MM.1S (cell line): ENCODE results near the gene RSPH6A.

ENCODE experiments used
- DNase-seq: peaks from one replicate; pipeline ENCODE4 v3.0.0-alpha.2; 2015
- H2AFZ ChIP-seq: fragments of 300-600 bp; sonication (generic); 2 replicates; pipeline ENCODE4 v1.6.0; 2016; ENCODE audit warnings: antibody characterized with exemption, low read length
- H3F3A ChIP-seq: fragments of 300-600 bp; sonication (generic); 2 replicates; pipeline ENCODE4 v1.6.1; 2016; ENCODE audit warnings: mild to moderate bottlenecking, antibody characterized with exemption, low read length, moderate library complexity, mixed read lengths; ENCODE audit not compliant: insufficient read depth
- H3K27ac ChIP-seq: fragments of 300-600 bp; sonication (generic); 2 replicates; pipeline ENCODE4 v1.5.1; 2016; ENCODE audit warnings: mild to moderate bottlenecking, low read length
- H3K27me3 ChIP-seq: fragments of 300-600 bp; sonication (generic); replicated peaks from 2 replicates; pipeline ENCODE4 v1.6.0; 2016; ENCODE audit warnings: low read length; ENCODE audit not compliant: insufficient read depth
- H3K36me3 ChIP-seq: fragments of 300-600 bp; sonication (generic); replicated peaks from 2 replicates; pipeline ENCODE4 v1.6.1; 2016; ENCODE audit warnings: mild to moderate bottlenecking, low read length, mixed read lengths; ENCODE audit not compliant: insufficient read depth
- H3K4me1 ChIP-seq: fragments of 300-600 bp; sonication (generic); 2 replicates; pipeline ENCODE4 v1.6.1; 2016; ENCODE audit warnings: low read length, mixed read lengths
- H3K4me2 ChIP-seq: fragments of 300-600 bp; sonication (generic); 2 replicates; pipeline ENCODE4 v1.6.0; 2016; ENCODE audit warnings: low read depth, low read length
- H3K4me3 ChIP-seq: fragments of 300-600 bp; sonication (generic); 2 replicates; pipeline ENCODE4 v1.5.1; 2016; ENCODE audit warnings: low read length, mixed read lengths
- H3K79me2 ChIP-seq: fragments of 300-600 bp; sonication (generic); 2 replicates; pipeline ENCODE4 v1.6.1; 2016; ENCODE audit warnings: mixed run types, low read length, mixed read lengths
- H3K9ac ChIP-seq: fragments of 300-600 bp; sonication (generic); 2 replicates; pipeline ENCODE4 v1.6.1; 2016; ENCODE audit warnings: low read length, mixed read lengths
- H3K9me2 ChIP-seq: fragments of 300-600 bp; sonication (generic); replicated peaks from 2 replicates; pipeline ENCODE4 v1.6.1; 2016; ENCODE audit warnings: mild to moderate bottlenecking, low read length, mixed read lengths; ENCODE audit not compliant: insufficient read depth
- H3K9me3 ChIP-seq: fragments of 300-600 bp; sonication (generic); replicated peaks from 2 replicates; pipeline ENCODE4 v1.6.1; 2016; ENCODE audit warnings: mild to moderate bottlenecking, low read length, mixed read lengths; ENCODE audit not compliant: insufficient read depth
- H4K20me1 ChIP-seq: fragments of 300-600 bp; sonication (generic); 2 replicates; pipeline ENCODE4 v1.6.1; 2016; ENCODE audit warnings: mild to moderate bottlenecking, low read length, moderate library complexity, mixed read lengths; ENCODE audit not compliant: insufficient read depth
- EZH2 ChIP-seq: fragments of 300-600 bp; sonication (generic); optimal IDR thresholded peaks from 2 replicates; pipeline ENCODE3; 2017; ENCODE audit warnings: low read depth, mild to moderate bottlenecking, antibody characterized with exemption, low read length, mixed read lengths
- EZH2phosphoT487 ChIP-seq: fragments of 300-600 bp; sonication (generic); IDR thresholded peaks from 2 replicates; pipeline ENCODE4 v1.6.1; 2018; ENCODE audit warnings: antibody characterized with exemption, low read length
- TF ChIP-seq, protein P1 (sequence below): fragments of 300-600 bp; sonication (generic); IDR thresholded peaks from 2 replicates; pipeline ENCODE4 v1.5.1; 2016; ENCODE audit warnings: antibody characterized with exemption, low read length, mixed read lengths

Gene RSPH6A

DNA sequence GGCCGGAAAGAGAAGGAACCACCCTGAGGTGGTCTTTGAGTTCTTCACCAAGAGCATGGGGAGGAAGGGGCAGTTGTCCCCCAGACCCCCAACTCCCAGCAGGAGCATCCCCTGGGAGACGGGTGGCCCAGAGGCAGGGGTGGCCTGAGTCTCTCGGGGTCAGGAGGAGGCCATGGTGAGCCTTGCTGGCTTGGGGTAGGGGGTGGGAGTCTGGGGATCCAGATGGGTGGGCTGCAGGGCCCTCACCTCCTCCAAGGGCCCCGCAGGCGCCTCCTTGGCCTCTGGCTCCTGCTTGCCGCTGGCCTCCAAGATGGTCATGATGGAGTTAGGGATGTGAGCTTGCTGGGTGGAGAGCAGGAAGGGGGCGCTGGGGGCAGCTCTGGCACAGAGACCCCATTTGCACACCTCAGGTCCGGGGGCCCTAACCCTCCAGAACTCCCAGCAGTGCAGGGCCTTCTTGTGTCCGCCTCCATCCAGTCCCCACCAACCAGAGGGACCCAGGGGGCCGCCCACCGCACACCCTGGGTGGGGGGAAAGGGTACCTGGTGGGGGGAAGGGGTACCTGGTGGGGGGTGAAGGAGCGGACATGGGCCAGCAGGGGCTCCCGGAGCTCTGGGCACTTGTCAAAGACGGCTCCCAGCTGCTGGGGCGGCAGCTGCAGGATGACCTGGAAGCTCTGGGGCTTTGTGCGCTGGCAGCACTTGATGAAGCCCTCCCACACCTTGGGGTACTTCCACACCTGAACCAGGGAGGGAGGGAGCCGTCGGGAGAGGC lies 1.3 kb upstream of the RSPH6A start:
- no peak overlapping the region for H3K27ac ChIP-seq

DNA sequence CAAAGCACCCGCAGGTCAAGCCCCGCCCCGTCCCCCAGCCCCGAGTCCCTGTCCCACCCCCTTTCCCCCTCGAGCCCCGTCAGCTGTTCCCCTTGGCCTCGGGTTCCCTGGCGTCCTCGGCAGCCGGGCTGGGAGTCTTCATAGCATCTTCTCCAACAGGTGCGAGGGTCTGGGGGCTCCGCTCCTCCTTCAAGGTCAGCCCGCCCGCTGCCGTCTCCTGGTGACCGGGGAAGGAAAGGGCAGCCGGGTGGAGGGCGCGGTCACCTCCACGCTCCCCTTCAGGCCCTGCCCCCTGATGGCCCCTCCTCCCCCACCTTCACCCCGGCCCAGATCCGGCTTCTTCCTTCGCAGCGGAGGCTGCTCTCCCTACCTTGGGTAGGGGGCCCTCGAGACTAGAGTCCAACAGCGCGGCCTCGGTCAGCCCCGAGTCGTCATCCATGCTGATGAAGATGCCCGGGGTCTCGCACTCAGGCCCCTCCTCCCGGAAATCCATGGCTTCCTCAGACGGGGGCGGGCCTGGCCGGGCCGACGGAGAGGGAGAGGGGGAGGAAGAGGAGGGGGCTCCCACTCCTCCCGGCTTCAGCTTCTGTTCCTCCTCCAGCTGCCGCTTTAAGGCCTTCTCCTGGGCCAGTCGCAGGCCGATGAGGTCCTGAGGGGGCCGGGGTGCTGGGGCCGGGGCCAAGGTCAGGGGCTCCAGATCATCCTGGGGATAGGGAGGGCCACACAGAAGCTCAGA lies 541 bp upstream of the RSPH6A start:
- peaks cover 5% of the 10 kb centered on the region for H3K4me1 ChIP-seq

More for the DNA sequence above, 1.3 kb upstream of the RSPH6A start:
- Histone ChIP-seq H4K20me1 (no peaks in the 10 kb centered on the region), H3F3A (peaks cover 9% of the 10 kb centered on the region; the same call in 1 of the 2 replicates), H3K9me3 (no peaks in the 10 kb centered on the region), H3K79me2 (no peaks in the 10 kb centered on the region), H3K36me3 (no peaks in the 10 kb centered on the region), H3K9me2 (no peaks in the 10 kb centered on the region), H3K27me3 (no peaks in the 10 kb centered on the region), H3K4me3 (no peak overlapping the region), H2AFZ (no peak overlapping the region), H3K4me1 (peaks cover 5% of the 10 kb centered on the region; the same call in 1 of the 2 replicates), H3K4me2 (no peak overlapping the region), H3K9ac (no peak overlapping the region)
- no peak for DNase-seq
- TF ChIP-seq EZH2phosphoT487 (no peak), EZH2 (no peak)
- TF ChIP-seq, protein P1, sequence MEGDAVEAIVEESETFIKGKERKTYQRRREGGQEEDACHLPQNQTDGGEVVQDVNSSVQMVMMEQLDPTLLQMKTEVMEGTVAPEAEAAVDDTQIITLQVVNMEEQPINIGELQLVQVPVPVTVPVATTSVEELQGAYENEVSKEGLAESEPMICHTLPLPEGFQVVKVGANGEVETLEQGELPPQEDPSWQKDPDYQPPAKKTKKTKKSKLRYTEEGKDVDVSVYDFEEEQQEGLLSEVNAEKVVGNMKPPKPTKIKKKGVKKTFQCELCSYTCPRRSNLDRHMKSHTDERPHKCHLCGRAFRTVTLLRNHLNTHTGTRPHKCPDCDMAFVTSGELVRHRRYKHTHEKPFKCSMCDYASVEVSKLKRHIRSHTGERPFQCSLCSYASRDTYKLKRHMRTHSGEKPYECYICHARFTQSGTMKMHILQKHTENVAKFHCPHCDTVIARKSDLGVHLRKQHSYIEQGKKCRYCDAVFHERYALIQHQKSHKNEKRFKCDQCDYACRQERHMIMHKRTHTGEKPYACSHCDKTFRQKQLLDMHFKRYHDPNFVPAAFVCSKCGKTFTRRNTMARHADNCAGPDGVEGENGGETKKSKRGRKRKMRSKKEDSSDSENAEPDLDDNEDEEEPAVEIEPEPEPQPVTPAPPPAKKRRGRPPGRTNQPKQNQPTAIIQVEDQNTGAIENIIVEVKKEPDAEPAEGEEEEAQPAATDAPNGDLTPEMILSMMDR = no peak

DNA sequence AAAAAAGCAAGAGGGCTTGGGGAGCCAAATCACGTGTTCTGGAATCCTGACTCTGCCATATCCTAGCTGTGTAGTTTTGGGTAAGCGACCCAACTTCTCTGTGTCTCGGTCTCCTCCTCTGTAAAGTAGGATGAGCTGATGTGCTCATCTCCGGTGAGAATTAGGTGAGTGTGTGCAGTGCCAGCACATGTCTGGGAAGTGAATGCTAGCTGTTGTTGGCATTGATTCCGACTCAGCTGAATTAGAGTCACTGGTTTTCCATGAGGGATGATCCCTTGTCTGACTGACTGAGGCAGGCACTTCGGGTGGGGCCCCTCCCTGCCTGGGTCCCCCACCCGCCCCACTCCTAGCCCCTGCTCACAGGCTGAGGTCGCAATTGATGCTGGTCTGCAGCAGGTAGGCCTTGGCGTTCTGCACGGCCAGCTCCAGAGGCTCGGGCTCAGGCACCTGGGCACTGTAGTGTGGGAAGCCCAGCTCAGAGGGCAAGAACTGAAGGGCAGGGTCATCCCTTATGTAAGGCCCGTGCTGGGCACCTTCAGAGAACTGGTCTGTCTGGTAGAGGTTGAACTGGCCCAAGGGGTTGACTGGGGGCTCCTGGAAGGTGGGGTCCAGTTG lies 835 bp downstream of the RSPH6A start:
- Histone ChIP-seq H4K20me1 (no peaks in the 10 kb centered on the region), H3K9me2 (no peaks in the 10 kb centered on the region), H3K4me1 (peaks cover 17% of the 10 kb centered on the region), H3K9me3 (no peaks in the 10 kb centered on the region), H3F3A (peaks cover 15% of the 10 kb centered on the region), H3K36me3 (no peaks in the 10 kb centered on the region), H2AFZ (no peak overlapping the region), H3K79me2 (no peaks in the 10 kb centered on the region), H3K9ac (no peak overlapping the region), H3K27me3 (no peaks in the 10 kb centered on the region), H3K27ac (no peak overlapping the region), H3K4me3 (no peak overlapping the region), H3K4me2 (no peak overlapping the region)
- DNase-seq = no peak
- TF ChIP-seq EZH2phosphoT487 = no peak
- TF ChIP-seq, protein P1 = no peak
- no peak for TF ChIP-seq EZH2

More for the DNA sequence above, 541 bp upstream of the RSPH6A start:
- Histone ChIP-seq H3K9me3 (no peaks in the 10 kb centered on the region), H3K27ac (no peak overlapping the region), H4K20me1 (no peaks in the 10 kb centered on the region), H3K27me3 (no peaks in the 10 kb centered on the region), H3K9ac (no peak overlapping the region), H3F3A (peaks cover 9% of the 10 kb centered on the region; the same call in 1 of the 2 replicates), H3K4me2 (no peak overlapping the region), H2AFZ (no peak overlapping the region), H3K9me2 (no peaks in the 10 kb centered on the region), H3K4me3 (no peak overlapping the region), H3K79me2 (no peaks in the 10 kb centered on the region), H3K36me3 (no peaks in the 10 kb centered on the region)
- DNase-seq = no peak
- no peak for TF ChIP-seq EZH2
